22Rv1 (cell line): ENCODE data around the gene FNDC7.
"Not testable (repeated sequence)": the region's sequence is repeated elsewhere in the genome, so short reads cannot be mapped to it uniquely, and the experiment has no call there.

Source experiments
- H3K27ac ChIP-seq: fragments of 450-650 bp; 2 replicates; pipeline ENCODE4 v1.5.1; 2017
- ZFX ChIP-seq: fragments of 450-650 bp; IDR thresholded peaks from 2 replicates; pipeline ENCODE4 v1.6.1; 2017; ENCODE audit warnings: antibody characterized with exemption, borderline replicate concordance
- TF ChIP-seq, protein P1 (sequence below): fragments of 450-650 bp; IDR thresholded peaks from 2 replicates; pipeline ENCODE4 v1.5.1; 2017; ENCODE audit warnings: mild to moderate bottlenecking

FNDC7 gene

GRCh38 chr1:108767115-108767514 is 54.4 kb downstream of the FNDC7 start:
- H3K27ac ChIP-seq = no peak overlapping the region
- no peak for TF ChIP-seq ZFX
- TF ChIP-seq, protein P1, sequence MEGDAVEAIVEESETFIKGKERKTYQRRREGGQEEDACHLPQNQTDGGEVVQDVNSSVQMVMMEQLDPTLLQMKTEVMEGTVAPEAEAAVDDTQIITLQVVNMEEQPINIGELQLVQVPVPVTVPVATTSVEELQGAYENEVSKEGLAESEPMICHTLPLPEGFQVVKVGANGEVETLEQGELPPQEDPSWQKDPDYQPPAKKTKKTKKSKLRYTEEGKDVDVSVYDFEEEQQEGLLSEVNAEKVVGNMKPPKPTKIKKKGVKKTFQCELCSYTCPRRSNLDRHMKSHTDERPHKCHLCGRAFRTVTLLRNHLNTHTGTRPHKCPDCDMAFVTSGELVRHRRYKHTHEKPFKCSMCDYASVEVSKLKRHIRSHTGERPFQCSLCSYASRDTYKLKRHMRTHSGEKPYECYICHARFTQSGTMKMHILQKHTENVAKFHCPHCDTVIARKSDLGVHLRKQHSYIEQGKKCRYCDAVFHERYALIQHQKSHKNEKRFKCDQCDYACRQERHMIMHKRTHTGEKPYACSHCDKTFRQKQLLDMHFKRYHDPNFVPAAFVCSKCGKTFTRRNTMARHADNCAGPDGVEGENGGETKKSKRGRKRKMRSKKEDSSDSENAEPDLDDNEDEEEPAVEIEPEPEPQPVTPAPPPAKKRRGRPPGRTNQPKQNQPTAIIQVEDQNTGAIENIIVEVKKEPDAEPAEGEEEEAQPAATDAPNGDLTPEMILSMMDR = no peak

DNA sequence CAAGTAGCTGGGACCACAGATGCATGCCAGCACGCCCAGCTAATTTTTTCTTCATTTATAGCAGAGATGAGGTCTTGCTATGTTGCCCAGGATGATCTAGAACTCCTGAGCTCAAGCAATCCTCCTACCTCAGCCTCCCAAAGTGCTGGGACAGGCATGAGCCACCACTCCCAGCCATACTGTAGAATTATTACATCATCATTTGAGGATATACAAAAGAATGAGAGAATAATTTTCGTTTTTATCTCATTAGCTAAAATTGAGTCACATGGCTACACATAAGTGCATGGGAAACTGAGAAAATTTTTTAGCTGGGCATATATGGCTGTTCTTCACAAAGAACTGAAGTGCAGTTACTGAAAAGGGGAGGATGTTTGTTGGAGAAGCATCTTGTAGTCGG is 55.0 kb downstream of the FNDC7 start:
- no peak overlapping the region for H3K27ac ChIP-seq
- TF ChIP-seq, protein P1 = no peak
- TF ChIP-seq ZFX = no peak

DNA sequence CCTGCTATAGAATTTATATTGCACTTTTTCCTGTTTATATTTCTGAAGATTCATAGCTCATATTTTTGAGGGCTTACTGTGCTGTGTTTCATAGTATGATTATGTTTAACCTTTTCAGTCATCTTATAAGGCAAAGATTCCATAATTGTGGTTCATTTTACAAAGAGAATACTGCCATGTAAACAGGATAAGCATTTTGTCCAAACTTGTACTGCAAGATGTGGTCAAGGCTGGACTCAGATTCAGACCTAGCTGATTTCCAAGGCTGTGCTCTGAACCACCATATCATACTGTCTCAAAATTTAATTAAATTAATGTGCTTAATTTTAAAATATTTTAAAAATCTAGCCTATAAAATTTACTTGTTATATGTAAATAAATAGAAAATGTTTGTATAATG is 65.1 kb downstream of the FNDC7 start:
- TF ChIP-seq, protein P1 = no peak
- no peak for TF ChIP-seq ZFX
- H3K27ac ChIP-seq = no peak overlapping the region

DNA sequence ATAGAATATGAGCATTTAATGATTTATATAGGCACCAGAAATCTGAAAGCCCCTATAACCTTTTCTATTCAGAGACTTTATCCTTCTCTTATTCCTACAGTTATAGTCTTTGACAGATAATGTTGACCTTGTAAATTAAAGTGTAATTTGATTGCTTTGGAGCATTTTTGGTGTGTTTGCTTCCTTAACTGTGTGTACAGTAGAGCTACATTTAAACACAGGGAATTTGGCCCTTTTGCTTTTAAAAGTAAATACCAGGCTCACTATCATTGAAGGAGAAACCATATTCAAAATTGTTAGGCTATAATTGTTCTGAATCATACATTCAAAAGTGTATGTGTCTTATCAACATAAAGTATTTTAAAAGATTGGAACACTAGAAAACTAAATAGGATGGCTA is 66.7 kb downstream of the FNDC7 start:
- TF ChIP-seq ZFX = no peak
- TF ChIP-seq, protein P1 = no peak
- no peak overlapping the region for H3K27ac ChIP-seq

DNA sequence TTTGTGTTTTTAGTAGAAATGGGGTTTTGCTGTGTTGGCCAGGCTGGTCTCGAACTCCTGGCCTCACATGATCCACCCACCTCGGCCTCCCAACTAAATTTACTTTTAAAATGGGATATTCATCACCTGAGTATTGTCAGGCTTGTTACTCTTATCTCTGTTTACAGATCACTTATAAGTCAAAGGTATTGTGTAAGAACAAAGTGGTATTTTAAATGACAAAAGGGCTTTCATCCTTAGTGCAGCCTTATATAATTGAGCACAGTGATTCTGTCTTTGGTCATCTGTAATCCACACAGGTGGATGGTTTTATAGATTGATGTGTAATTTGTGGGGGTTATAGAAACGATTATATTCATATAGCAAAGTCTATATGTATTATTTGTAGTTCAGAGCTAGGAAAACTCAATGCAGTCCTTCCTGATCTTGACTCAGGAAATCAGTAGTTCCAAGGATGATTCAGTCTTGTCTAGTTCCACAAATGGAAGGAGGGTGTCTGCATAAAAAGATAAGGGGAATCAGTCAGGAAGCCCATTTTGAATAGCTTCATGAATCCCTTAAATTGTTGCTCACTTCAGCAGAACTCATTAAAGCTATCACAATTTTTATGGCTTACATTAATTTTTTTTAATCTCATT is 68.3 kb downstream of the FNDC7 start:
- H3K27ac ChIP-seq = no peak overlapping the region
- no peak for TF ChIP-seq ZFX
- TF ChIP-seq, protein P1 = no peak

DNA sequence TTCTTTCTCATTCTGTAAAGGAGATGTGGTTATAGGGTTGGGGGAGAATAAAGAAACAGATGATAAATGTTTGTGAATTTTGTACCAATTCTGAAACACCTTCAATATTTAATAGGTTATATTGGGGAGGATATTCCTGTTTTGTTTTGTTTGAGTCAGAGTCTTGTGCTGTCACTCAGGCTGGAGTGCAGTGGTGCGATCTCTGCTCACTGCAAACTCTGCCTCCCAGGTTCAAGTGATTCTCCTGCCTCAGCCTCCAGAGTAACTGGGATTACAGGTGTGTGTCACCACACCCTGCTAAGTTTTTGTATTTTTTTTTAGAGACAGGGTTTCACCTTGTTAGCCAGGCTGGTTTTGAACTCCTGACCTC is 68.9 kb downstream of the FNDC7 start:
- H3K27ac ChIP-seq = not testable (repeated sequence)

- no peak overlapping the region for H3K27ac ChIP-seq
- no peak for TF ChIP-seq ZFX
- TF ChIP-seq, protein P1 = no peak
Measured at GRCh38 chr1:108785264-108785663, 72.6 kb downstream of the FNDC7 start.

DNA sequence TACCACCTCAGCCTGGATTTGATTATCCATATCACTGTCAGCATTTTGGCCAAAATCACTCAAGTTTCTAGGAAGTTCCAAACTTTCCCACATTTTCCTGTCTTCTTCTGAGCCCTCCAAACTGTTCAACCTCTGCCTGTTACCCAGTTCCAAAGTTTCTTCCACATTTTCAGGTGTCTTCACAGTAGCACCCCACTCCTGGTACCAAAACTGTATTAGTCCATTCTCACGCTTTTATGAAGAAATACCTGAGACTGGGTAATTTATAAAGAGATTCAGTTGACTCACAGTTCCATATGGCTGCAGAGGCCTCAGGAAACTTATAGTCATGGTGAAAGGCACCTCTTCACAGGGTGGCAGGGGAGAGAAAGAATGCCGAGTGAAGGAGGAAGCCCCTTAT is 73.2 kb downstream of the FNDC7 start:
- TF ChIP-seq, protein P1 = no peak
- TF ChIP-seq ZFX = no peak

More for the DNA sequence above, 73.2 kb downstream of the FNDC7 start:
- H3K27ac ChIP-seq = no peak overlapping the region
